Vagina (tissue), 2 donors: ENCODE measurements around the gene PDE9A. TPM values are rescaled to one million over a fixed set of nuclear protein-coding genes. Genes with fewer than 3 reads are reported as not detected.

Experiments used
- DNase-seq, 2 donors: peaks; one replicate each; pipeline ENCODE4 v3.0.0-alpha.2; 2017; ENCODE audit errors: extremely low spot score in 2 of 2
- H3K27ac ChIP-seq: fragments of 200-600 bp; sonication (generic); one replicate; pipeline ENCODE4 v1.5.1; 2019
- H3K27me3 ChIP-seq: fragments of 200-600 bp; sonication (generic); one replicate; pipeline ENCODE4 v1.5.1; 2019
- H3K36me3 ChIP-seq, 2 donors: fragments of 200-600 bp; sonication (generic); one replicate each; pipeline ENCODE4 v1.5.1; 2017 to 2019
- H3K4me1 ChIP-seq: fragments of 200-600 bp; sonication (generic); one replicate; pipeline ENCODE4 v1.5.1; 2019
- H3K4me3 ChIP-seq, 2 donors: fragments of 200-600 bp; sonication (generic); 1 replicate in 1 of 2; 2 replicates in 1 of 2; pipeline ENCODE4 v1.5.1; 2016 to 2019
- H3K9me3 ChIP-seq: fragments of 200-600 bp; sonication (generic); one replicate; pipeline ENCODE4 v1.5.1; 2019
- CTCF ChIP-seq, 3 experiments: fragments of 450-650 bp in 2 of 3; fragments of 200-600 bp in 1 of 3; sonication (generic) in 1 of 3; IDR thresholded peaks; one replicate each; pipeline ENCODE4 v1.5.1; 2017 to 2019; ENCODE audit warnings: antibody characterized with exemption in 3 of 3, mild to moderate bottlenecking in 2 of 3, moderate library complexity in 2 of 3
- POLR2A ChIP-seq, 2 donors: fragments of 450-650 bp; IDR thresholded peaks; one replicate each; pipeline ENCODE4 v1.6.1; 2017; ENCODE audit warnings: antibody characterized with exemption in 2 of 2, mild to moderate bottlenecking in 2 of 2, moderate library complexity in 2 of 2
- POLR2AphosphoS5 ChIP-seq, 2 donors: sonication (generic); formaldehyde crosslinking; IDR thresholded peaks; one replicate each; pipeline ENCODE4 v1.9.0; 2017; ENCODE audit warnings: antibody characterized with exemption in 2 of 2, mild to moderate bottlenecking in 2 of 2, low read depth in 1 of 2; ENCODE audit not compliant: insufficient read depth in 1 of 2
- intact Hi-C: fragments of 100-400 bp; cut with DNase I; formaldehyde crosslinking; loops from one replicate; pipeline ENCODE4 v1.15.1; 2023
- total RNA-seq: library from RNA; depleted of rRNA; stranded (reverse); fragments of >200 nt; gene quantifications from one replicate; pipeline ENCODE4 v1.2.3, GENCODE V29; 2016

PDE9A gene
- total RNA-seq, 1 donor from 2014 or later = 9.6 TPM

GRCh38 chr21:42787613-42788012 is 134.2 kb downstream of the PDE9A start:
- Histone ChIP-seq H3K4me3 (no peak overlapping the region), H3K9me3 (no peaks in the 10 kb centered on the region), H3K27me3 (no peaks in the 10 kb centered on the region), H3K27ac (no peak overlapping the region), H3K4me1 (no peaks in the 10 kb centered on the region), H3K36me3 (no peaks in the 10 kb centered on the region)
- no peak for DNase-seq
- intact Hi-C loops = no loop called here
- TF ChIP-seq POLR2AphosphoS5 (IDR thresholded peaks at IDR 0.05; ENCODE audit: insufficient read depth in 1 of 2, low read depth in 1 of 2) (no peak), POLR2A (IDR thresholded peaks at IDR 0.05) (no peak), CTCF (IDR thresholded peaks at IDR 0.05) (no peak)

- Histone ChIP-seq H3K4me1 (no peaks in the 10 kb centered on the region), H3K36me3 (no peaks in the 10 kb centered on the region), H3K4me3 (no peak overlapping the region), H3K9me3 (no peaks in the 10 kb centered on the region), H3K27me3 (no peaks in the 10 kb centered on the region), H3K27ac (no peak overlapping the region)
- intact Hi-C loops = no loop called here
- no peak for DNase-seq
- TF ChIP-seq POLR2AphosphoS5 (IDR thresholded peaks at IDR 0.05; ENCODE audit: insufficient read depth in 1 of 2, low read depth in 1 of 2) = no peak
- no peak for TF ChIP-seq POLR2A (IDR thresholded peaks at IDR 0.05)
- TF ChIP-seq CTCF (IDR thresholded peaks at IDR 0.05) = no peak
Observed at GRCh38 chr21:42790520-42791065, 137.2 kb downstream of the PDE9A start.

GRCh38 chr21:42793774-42794173 is 140.4 kb downstream of the PDE9A start:
- Histone ChIP-seq H3K36me3 (no peaks in the 10 kb centered on the region), H3K27ac (no peak overlapping the region), H3K4me3 (no peak overlapping the region), H3K27me3 (no peaks in the 10 kb centered on the region), H3K9me3 (no peaks in the 10 kb centered on the region), H3K4me1 (no peaks in the 10 kb centered on the region)
- TF ChIP-seq POLR2A (IDR thresholded peaks at IDR 0.05) (no peak), POLR2AphosphoS5 (IDR thresholded peaks at IDR 0.05; ENCODE audit: insufficient read depth in 1 of 2, low read depth in 1 of 2) (no peak), CTCF (IDR thresholded peaks at IDR 0.05) (no peak)
- DNase-seq = no peak
- intact Hi-C loops = no loop called here

GRCh38 chr21:42794551-42794950 is 141.1 kb downstream of the PDE9A start:
- Histone ChIP-seq H3K27ac (no peak overlapping the region), H3K36me3 (no peaks in the 10 kb centered on the region), H3K9me3 (no peaks in the 10 kb centered on the region), H3K4me1 (no peaks in the 10 kb centered on the region), H3K4me3 (no peak overlapping the region), H3K27me3 (no peaks in the 10 kb centered on the region)
- intact Hi-C loops = no loop called here
- DNase-seq = no peak
- TF ChIP-seq CTCF (IDR thresholded peaks at IDR 0.05) (no peak), POLR2AphosphoS5 (IDR thresholded peaks at IDR 0.05; ENCODE audit: insufficient read depth in 1 of 2, low read depth in 1 of 2) (no peak), POLR2A (IDR thresholded peaks at IDR 0.05) (no peak)

- intact Hi-C loops = no loop called here
- H3K4me3 ChIP-seq = no peak overlapping the region
- TF ChIP-seq POLR2AphosphoS5 (IDR thresholded peaks at IDR 0.05; ENCODE audit: insufficient read depth in 1 of 2, low read depth in 1 of 2) (no peak), POLR2A (IDR thresholded peaks at IDR 0.05) (no peak), CTCF (IDR thresholded peaks at IDR 0.05) (no peak)
Observed at GRCh38 chr21:42796327-42797062, 143.1 kb downstream of the PDE9A start.

More at GRCh38 chr21:42796327-42797062, 143.1 kb downstream of the PDE9A start:
- Histone ChIP-seq H3K27ac (no peak overlapping the region), H3K27me3 (no peaks in the 10 kb centered on the region), H3K9me3 (no peaks in the 10 kb centered on the region), H3K4me1 (no peaks in the 10 kb centered on the region), H3K36me3 (no peaks in the 10 kb centered on the region)
- no peak for DNase-seq
